ENCODE results near the gene PRPF6.
"Not testable (repeated sequence)": the region's sequence is repeated elsewhere in the genome, so short reads cannot be mapped to it uniquely, and the experiment has no call there.

PRPF6 gene

DNA sequence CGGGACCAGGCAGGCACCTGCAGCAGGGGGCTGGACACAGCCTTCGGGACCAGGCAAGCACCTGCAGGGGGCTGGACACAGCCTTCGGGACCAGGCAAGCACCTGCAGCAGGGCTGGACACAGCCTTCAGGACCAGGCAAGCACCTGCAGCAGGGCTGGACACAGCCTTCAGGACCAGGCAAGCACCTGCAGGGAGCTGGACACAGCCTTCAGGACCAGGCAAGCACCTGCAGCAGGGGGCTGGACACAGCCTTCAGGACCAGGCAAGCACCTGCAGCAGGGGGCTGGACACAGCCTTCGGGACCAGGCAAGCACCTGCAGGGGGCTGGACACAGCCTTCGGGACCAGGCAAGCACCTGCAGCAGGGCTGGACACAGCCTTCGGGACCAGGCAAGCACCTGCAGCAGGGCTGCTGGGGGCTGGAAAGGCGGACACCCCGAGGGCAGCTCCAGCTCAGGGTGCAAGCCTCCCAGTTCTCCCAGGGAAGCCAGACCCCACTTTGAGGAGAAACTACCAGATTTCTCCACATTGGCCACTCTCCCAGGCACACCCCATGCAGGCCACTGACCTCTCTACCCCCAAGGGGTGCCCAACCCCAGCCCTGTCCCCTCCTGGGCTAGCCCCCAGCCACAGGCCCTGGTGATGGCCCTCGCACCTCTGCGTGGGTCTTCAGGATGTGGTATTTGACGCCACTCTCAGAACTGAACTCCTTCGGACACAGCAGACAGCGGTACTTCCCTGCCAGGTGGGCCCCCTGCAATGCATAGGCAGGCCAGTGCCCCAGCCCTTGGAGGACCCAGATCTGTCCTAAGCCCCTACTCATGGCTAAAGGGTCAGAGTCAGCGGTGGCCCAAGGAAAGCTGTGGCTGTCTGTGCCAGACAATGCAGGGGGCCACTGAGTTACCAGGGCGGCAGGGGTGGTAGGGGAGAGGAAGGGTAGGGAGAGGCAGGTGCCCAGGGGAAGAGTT, 20.0 kb upstream of the PRPF6 start:
- not testable (repeated sequence) for DNase-seq (ENCODE audit: low read depth)

DNA sequence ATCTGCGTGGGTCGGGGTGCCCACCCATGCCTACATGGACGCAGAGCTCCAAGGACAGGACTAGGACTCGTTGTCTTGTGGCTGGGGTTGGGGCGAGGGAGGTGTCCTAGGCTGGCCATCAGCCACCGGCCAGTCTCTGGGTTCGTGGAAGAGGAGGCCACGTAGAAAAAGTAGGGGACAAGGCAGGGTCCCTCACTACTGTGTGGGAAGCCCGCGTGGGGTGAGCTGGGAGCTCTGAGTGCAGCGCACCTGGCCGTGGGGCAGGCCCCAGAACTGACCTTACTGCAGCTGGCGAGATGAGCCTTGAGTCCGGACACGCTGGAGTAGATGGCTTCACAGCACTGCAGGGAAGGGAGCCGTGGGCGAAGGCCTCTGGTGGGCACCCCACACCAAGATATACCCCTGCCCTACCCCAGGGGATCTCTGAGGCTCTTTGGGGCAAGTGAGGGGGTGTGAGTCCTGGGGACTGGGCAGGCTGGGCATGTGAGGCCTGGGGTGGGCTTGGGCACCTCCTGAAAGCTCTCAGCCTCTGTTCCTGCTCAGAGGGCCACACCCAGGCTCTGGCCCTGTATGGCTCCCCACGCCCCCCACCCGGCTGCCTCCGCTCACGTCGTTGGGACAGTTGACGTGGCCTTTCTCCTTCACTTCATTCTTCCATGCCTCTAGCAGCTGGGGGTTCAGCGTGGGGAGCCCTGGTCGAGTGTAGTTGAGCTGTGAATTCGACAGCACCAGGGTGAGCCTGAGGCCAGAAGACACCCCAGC, 19.1 kb upstream of the PRPF6 start:
- no peak for DNase-seq (ENCODE audit: low read depth)

DNA sequence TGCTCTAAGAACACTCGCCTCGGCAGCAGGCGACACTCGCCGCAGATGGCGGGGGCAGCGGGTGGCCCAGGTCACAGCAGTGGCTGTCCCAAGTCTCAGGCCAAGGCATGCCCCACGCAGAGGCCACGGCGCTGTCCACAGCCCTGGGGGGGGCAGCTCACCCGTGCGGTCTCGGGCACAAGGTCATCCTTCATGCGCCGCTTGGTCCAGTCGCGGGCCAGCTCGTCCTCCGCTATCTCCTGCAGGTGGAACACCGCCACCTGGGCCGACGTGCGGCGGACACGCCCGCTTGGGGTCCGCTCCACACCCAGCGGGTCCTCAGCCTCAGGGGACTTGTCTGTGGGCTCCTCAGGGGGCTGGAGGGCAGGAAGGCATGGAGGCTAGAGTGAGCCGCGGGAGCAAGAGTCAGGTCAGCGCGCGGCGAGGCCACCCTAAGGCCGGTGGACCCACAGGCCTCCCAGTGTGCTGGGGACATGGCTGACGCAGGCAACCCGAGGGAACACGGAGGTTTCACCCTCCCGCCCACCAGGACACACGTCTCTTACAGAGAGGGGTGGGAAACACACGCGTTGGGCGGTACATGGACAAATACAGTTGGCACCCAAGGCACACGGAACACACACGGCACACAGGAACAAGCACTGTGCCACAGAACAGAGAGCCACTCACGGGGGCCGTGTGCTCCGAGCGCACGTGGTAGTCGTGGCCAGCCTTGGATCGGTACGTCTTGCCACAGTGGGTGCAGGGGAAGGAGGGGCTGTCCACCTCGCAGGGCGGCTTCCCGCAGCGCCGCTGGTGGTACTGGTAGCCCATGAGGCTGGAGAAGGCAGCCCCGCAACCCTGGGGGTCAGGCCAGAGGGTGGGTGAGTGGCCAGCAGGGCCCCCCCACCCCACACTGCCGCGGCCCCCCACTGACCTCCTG, 18.2 kb upstream of the PRPF6 start:
- DNase-seq (ENCODE audit: low read depth) = no peak

DNA sequence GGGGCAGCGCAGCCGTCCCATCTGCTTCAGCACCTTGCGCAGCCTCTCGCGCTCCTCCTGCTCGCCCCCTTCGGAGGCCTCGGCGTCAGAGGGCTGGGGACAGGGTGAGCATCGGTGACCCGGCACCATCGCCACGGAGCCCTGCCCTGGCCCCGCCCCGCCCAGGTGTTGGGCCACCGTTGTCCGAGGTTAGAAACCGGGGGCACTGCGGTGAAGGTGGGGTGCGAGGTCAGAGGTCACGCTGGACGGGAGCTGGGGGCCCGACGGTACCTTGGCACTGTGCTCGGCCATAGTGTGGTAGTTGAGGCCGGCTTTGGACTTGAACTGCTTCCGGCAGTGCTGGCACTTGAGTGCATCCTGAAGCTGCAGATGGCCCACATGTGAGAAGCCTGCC, 17.6 kb upstream of the PRPF6 start:
- no peak for DNase-seq (ENCODE audit: low read depth)

DNA sequence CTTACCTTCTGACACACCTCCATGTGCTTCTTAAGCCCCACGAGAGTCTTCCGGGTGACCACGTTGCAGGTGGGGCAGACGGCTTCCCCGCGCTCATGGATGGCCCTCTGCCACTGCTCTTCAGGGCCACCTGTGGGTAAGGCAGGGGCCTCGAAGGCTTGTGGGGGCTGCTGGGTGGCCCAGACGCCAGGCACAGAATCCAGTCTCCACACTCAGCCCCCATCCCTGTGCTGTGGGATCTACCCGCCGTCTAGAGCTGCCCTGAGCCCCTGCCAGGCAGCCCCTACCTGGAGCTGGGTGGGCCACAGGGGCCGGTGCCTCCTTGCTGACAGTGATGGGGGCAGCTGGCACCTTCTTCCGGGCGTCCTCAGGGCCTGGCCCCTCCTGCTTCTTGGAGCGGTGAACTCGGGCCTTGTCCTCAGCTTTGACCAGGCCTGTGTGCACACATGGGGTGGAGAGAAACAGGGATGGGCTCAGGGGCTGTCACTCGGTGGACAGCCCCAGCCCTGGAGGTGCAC, 17.1 kb upstream of the PRPF6 start:
- no peak for DNase-seq (ENCODE audit: low read depth)

DNA sequence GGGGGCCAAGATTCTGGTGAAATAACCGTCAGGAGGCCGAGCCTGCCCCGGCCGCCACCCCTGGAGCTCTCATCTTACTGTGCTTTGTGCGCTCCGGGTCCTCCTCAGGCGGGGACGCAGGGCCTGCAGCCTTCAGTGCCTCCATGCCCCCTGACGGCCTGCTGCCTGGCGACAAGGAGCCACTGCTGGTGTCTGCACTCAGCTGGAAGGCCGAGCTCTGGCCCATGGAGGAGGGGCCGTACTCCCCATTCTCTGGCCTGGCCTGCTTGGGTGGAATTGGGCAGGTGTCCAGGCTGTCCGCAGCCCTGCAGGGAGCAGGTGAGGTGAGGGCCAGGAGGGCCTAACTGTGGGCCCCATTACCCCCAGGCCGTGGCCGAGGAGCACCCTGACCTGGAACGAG, 16.5 kb upstream of the PRPF6 start:
- DNase-seq (ENCODE audit: low read depth) = no peak

DNA sequence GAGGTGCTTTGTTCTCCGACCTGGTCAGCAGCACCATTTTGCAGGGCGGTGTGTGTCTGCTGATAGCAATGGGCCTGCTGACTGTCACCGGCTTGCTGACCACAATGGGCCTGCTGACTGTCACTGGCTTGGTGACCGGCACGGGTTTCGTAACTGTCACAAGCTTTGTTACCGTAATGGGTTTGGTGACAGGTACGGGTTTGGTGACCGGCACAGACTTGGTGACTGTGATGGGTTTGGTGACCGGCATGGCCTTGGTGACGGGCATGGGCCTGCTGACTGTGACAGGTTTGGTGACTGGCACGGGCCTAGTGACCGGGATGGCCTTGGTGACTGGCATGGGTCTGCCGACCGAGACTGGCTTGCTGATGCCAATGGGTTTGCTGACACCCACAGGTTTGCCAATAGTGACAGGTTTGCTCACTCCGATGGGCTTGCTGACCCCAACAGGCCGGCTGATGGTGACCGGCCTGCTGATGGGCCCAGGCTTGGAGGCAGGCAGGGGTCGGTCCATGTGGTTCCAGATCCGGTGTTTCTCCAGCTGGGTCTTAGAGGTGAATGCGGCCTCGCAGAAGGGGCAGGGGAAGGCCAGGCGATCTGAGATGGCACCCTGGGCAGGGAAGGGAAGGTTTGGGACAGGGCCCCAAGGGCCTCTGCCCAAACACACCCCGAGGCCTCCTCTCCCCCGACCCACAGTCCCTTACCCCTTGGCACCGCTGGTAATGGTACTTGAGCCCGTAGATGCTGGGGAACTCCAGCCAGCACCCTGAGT, 14.6 kb upstream of the PRPF6 start:
- DNase-seq (ENCODE audit: low read depth) = no peak

DNA sequence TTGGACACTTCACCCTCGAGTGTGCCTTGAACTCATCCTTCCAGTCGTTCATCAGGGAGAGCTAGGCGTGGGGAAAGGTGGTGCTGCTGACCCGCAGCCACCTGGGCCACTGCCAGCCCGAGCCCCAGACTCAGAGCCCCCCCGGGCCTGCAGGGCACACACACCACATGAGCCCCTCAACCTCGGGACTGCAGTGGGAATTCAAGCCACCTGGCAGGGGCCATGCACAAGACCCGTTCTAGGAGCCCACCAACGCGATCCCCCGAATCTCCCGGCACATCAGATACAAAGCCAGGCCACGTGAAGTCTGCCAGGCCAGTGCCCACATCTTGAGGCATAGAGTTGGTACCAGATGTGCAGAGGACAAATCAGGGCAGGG, 14.0 kb upstream of the PRPF6 start:
- no peak for DNase-seq (ENCODE audit: low read depth)

DNA sequence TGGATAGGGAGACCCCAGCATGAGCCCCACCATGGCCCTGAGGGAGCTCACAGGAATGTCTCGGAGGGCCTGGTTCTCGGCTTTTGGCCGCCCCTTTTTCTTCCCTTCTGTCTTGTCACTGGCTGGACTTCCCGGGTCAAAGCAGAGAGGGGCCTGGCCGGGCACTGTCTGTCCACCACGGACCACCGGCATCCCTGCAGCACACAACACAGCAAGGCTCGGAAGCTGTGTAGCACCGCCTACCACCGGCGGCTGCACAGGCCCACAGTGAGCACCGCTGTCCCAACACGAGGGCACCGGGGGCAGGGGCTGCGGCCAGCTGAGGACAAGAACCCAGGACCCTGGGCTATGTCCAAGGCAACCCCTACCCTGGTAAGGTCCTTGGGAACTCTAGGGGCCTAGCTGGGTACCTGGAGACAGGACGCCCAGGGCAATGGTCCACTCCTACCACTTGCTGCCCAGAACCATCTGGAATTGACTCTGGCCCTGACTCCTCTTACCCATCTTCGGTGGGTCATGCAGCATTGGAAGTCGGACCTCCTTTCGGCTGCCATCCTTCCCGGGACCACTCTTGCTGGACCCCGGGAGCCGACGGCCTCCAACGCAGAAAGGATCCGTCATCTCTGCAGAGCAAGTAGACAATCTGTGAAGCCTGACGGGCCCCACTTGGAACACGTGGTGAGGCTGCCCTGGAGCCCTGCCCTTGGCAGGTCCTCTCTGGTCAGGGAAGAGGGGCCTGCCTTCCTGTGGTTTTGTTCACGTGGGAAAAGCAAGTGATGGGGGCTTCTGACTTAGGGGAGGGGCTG, 13.4 kb upstream of the PRPF6 start:
- no peak for DNase-seq (ENCODE audit: low read depth)

DNA sequence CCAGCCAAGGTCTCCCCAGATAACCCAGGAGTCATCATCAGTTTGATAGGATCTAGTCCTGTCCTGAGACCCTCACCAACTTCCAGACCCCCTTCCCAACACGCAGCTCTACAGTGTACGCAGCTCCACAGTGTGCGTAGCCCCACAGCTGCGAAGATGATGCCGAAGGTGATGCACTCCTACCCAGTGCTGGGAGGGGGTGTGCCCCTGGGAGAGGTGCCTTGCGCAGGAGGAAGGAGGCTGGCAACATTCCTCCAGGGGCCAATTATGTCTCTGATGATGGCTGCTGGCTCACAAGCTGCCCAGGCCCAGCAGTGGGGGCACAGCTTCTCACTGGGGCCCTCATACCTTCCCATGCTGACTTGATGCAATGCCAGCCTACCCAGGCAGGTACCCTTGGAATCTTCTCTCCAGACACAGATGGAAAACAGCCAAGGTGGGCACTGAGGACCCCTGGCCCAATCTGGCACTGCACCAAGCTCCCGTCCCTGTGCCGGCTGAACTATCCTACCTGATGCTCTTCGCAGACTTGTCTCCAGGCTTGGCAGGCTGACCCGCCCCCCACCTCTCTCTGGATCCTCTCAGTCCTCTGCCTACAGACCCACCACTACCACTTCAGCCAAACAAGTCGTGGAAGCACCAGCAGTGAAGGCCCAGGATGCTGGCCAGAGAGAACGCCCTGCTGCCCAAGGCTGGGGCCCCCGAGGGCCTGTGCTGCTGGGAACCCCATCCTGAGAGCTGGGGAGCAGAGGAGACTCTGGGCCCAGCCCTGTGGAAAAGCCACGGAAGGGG, 12.6 kb upstream of the PRPF6 start:
- no peak for DNase-seq (ENCODE audit: low read depth)

DNA sequence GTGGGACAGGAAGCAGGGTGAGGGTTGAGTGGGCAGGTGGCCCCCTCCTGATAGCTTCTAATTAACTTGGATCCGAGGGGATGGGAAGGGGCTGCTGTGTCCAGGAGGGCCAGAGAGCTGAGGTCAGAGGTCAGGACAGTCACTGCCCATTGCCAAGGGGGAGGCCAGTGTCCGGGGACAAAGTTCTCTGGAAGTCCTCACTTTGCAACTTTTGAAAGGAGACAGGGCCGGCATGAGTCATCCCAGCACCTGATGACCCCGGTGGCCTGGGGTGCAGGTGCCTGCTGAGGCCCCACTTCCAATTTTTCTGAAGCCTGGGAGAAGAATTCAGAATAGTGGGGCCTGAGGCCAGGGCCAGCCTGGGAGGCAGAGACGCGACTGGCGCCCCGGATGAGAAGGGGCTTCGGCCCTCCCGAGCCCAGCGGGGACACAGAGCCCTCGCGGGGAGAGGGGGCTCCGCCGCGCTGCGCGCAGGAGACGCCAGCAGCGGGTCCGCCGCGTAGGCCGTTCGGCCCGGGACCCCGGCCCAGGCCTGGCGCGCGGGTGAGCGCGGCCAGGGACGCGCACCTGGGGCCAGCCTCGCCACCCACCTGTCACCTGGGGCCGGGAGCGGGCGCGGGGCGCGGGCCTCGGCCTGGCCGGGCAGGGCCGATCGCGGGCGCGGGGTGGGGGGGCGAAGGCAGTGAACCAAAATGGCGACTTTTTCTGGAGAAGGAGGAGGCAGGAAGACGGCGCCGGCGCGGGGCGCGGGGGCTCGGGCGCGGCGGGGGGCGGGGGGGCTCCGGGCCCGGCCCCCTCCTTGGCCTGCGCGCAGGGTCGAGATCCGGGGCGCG, 11.8 kb upstream of the PRPF6 start:
- no peak for DNase-seq (ENCODE audit: low read depth)

DNA sequence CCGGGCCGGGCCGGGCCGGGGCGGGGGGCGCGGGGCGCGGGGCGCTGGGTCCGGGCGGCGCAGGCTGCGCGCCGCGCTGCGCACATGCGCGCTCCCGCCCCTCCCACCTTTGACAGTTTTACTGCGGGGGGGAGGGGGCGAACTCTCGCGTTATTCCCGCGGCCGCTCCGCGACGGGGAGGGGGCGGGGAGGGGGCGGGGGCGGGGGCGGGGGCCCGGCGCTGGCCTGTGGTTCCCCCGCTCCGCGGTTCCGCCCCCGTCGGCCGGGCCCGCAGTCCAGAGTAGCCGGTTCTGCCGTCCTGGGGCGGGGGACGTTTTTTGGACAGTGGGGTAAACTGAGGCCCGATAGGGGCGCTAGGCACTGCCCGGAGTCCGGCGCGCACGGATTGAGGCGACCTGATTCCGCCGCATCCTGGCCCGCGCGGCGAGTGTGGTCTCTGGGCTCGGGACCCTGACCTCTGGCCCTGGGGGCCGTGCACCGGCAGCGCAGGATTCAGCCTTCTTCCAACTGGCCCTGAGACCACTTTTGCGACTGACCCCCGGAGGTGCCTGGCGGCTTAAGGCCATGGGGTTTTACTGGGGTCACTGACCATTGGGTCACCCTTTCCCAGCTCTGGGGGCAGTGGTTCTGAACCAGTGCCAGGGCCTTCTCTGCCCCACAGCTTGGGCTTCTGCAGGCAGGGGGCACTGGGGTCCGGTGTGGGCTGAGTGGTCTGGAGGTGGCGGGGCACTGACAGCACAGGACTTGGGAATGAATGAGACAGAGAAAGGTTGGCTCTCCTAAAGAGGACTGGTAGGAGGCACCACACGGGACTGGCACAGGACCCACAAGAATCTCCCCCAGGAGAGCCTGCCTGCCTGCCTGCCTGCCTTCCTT, 10.9 kb upstream of the PRPF6 start, which contains the start of gene ZNF512B:
TSS of gene ZNF512B (minus strand) at position 93 of the 876 bp plus-strand sequence. CDS start 1,980 bp downstream, outside the sequence.
- DNase-seq (ENCODE audit: low read depth) = no peak

DNA sequence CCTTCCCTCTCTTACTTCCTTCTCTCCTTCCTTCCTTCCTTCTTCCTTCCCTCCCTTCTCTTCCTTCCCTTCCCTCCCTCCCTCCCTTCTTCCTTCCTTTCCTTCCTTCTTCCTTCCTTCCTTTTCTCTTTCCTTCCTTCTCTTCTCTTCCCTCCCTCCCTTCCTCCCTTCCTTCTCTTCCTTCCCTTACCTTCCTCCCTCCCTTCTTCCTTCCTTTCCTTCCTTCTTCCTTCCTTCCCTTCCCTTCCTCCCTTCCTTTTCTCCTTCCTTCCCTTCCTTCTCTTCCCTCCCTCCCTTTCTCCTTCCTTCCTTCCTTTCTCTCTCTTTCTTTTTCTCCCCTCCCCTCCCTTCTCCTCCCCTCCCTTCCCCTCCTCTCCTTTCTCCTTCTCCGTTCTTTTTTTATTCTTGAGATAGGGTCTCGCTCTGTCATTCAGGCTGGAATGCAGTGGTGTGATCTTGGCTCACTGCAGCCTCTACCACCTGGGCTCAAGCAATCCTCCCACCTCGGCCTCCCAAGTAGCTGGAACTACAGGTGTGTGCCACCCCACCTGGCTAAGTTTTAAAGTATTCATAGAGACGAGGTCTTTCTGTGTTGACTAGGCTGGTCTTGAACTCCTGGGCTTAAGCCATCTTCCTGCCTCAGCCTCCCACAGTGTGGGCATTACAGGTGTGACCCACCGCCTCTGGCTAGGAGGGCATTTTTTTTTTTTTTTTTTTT, 10.1 kb upstream of the PRPF6 start:
- DNase-seq (ENCODE audit: low read depth) = no peak

DNA sequence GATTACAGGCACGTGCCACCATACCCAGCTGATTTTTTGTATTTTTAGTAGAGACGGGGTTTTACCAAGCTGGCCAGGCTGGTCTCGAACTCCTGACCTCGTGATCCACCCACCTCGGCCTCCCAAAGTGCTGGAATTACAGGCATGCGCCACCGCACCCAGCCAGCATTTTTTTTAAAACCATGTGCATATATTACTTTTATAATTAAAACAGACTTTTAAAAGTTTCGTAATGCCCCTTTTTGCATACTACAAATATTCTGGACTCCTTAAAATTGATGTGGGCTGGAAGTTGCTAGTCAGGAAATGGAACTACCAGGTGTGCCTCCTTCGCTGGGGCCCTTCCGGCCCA, 9.0 kb upstream of the PRPF6 start:
- not testable (repeated sequence) for DNase-seq (ENCODE audit: low read depth)

DNA sequence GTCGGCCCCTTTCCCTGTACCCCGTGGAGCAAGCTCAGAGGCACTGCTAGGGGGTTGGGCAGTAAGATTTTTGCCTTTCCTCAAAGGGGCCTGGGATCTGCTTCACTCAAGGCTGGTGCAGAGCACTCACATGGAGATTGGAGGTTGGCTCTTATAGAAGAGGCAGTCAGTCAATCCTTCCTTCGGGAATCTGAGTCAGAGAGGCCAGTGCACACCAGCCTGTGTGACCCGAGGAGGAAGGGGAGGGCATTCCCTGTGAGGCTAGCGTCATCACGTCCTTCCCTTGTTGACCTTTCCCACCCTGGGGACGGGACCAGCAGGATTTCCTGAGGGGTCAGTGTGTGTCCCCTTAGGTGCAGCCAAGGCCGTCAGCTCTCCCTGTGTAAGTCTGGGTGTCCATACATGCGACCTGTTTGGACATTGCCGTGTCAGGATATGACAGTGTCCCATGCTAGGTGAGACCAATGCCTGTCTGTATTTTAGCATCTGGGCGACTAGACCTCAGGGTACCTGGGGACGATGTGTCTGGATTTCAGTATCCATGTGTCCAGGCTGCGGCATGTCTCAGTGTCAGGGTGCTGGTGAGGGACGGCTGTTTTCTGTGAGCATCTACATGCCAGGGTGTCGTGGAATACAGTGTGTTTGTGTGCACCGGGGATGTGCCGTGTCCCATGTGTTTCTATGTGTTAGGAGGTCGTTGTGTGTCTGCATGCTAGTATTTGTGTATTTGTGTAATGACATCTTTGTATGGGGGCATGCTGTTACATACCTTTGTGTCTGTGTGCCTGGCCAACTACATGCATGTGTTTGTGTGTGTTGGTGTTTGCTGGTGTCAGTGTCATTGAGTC, 8.4 kb upstream of the PRPF6 start:
- no peak for DNase-seq (ENCODE audit: low read depth)

DNA sequence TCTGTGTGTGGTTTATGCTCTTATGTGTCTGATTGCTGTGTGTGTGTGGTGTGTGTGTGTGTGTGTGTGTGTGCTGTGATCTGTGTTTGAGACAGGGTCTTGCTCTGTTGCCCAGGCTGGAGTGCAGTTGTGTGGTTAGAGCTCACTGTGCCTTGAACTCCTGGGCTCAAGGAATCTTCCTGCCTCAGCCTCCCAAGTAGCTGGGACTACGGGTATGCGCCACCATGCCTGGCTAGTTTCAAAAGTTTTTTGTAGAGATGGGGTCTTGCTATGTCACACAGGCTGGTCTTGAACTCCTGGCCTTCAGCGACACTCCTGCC, 7.8 kb upstream of the PRPF6 start:
- no peak for DNase-seq (ENCODE audit: low read depth)
